Ureter (tissue), 1 donor: ENCODE measurements around the gene TMEM54. TPM values are rescaled to one million over a fixed set of nuclear protein-coding genes. Genes with fewer than 3 reads are reported as not detected.

Source experiments
- DNase-seq: peaks from one replicate; pipeline ENCODE4 v3.0.0-alpha.2; 2020; ENCODE audit warnings: low spot score
- total RNA-seq: library from RNA; stranded (reverse); gene quantifications from one replicate; pipeline ENCODE4 v1.2.4, GENCODE V29; 2023
- donor health status: DM: yes; HTN: yes; CAD: no.

TMEM54 gene
- total RNA-seq, 1 donor from 2014 or later, result 88.7 TPM

GRCh38 chr1:32881871-32882850 lies 19.0 kb downstream of the TMEM54 start:
- no peak for DNase-seq

DNA sequence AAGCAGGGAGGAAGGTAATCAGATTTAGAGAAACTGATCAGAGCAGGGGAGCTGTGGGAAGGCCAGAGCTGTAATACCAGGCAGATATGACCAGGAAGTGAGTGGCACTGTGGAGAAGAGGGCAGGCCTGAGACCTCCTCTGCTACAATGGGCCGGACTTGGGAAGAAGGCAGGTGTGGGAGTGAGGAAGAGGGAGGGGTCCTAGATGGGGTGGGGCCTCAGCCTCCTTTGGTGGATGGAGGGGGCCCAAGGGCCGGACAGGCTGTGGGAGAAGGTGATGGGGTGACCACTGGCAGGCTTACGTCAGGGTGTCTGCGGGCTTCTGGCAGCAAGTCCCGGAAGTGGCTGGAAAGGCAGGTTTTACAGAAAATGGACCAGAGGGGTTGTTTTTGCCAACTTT lies 19.9 kb downstream of the TMEM54 start:
- no peak for DNase-seq

GRCh38 chr1:32878637-32879041 lies 22.6 kb downstream of the TMEM54 start:
- no peak for DNase-seq

DNA sequence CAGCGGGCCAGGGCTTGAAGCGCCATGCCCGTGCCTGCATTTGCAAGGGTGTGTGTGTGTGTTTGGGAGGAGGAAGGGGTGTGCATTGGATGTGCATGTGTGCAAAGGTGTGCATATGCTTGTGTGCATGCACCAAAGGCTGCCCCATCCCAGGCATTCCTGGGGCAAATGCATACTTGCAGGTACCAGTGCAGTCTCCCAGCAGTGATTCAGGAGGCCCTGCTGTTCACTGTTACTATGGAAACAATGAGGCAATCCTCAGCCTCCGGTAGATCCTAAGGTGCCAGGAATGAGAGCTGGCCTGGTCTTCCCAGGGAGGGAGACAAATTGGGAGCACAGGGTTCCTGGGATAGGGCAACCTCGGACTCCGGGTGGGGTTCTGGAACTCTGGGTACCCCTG lies 23.0 kb downstream of the TMEM54 start:
- no peak for DNase-seq

DNA sequence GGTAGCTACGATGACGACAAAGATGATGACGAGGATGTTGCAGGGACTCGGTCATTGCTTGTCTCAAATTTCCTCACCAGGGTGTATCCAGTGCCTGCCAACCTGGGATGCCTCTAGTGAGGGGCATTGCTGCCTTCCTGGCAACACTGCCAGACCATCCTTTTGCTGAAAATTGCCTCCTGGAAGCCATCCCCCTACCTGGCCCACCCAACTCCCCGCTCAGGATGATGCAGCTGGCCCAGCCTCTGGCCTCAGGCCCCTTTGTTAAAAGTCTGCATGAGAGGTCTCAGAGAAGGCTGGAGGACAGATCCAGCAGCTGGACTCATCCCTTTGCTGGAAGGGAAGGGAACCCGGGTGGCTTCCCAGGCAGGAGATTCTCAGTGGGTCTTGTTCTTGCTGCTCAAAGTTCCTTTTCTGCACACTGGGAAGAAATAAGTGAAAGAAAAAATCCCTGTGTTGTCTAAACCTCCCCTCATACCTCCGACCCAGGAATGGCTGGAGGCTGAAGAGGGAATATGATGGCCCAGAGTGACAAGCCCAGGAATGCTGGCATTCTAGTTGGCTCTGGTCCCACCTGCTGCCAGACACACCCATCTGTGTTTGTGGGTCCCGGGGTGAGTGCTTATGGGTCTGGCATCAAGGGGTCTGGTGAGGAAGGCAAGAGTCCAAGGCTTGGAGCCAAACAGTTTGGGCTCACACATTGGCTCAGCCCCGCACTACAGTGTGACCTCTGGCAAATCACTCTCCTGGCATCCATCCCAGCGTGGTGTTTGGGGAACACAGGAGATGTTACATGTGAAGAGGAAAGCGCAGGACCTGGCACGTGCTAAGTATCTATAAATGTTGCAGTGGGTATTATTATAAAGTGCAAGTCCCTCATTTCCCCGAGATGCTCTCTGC lies 23.7 kb downstream of the TMEM54 start:
- DNase-seq, result no peak

- DNase-seq, result no peak
Observed at GRCh38 chr1:32876341-32877210, 24.6 kb downstream of the TMEM54 start.

- no peak for DNase-seq
Observed at GRCh38 chr1:32874860-32875752, 26.1 kb downstream of the TMEM54 start.

DNA sequence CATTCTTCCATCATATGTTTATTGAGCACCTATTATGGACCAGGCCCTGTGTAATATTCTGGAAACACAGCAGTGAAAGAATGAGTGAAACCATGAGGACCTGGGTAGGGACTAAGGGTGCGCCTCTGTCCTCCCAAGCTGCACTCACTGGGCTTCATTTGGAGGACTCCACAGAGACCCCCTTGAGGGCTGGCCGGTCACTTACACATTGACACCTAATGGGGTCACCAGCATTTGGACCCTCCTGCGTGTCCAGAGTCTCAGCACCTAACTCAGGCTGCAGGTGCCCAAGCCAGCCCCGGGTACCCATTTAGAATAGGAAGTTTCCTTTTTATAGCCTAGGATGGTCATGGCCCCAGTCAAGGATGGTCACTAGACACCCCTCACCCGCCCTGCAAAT lies 27.7 kb downstream of the TMEM54 start:
- DNase-seq, result no peak

GRCh38 chr1:32872192-32872460 lies 29.1 kb downstream of the TMEM54 start:
- DNase-seq, result no peak

DNA sequence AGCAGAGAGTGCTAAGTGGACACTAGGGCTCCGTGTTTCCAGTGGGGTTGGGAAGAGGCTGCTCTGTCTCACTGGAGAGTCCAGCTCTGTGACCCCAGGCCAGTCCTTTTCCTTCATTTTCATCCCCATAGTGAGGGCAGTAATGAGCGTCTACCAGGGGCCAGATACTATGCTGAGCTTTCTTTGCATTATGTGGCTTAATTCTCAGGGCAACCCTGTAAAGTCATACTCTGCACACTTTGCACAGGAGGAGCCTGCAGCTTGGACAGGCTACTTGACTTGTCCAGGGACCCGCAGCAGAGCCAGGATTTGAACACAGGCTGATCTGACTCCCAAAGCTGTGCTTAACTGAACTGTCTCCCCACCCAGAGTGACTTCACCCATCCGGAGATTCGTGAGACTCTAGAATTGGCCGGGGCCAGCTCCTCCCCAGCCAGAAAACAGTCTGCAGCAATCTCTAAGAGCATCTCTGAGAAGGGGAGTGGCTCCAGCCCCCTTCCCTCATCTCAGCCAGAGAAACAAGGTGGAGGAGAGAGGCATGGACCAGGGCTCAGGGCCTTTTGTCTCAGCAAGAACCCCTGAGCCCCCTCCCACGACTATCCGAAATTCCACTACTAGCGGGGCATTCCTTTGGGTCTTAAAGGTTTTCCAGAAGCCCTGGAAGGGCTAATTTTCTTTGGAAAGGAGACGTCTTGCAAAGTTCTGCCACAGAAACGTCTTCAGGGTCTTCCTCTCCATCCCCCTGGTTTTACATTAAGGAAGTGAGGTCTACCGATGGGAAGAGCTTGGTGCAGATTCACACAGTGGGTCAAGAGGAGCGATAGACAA lies 29.6 kb downstream of the TMEM54 start:
- DNase-seq, result no peak

GRCh38 chr1:32870615-32871363 lies 30.4 kb downstream of the TMEM54 start, which contains the start of gene FNDC5:
Gene FNDC5 (minus strand): TSS chr1:32870912.
- DNase-seq, result no peak

GRCh38 chr1:32869923-32870614 lies 31.1 kb downstream of the TMEM54 start:
- no peak for DNase-seq

DNA sequence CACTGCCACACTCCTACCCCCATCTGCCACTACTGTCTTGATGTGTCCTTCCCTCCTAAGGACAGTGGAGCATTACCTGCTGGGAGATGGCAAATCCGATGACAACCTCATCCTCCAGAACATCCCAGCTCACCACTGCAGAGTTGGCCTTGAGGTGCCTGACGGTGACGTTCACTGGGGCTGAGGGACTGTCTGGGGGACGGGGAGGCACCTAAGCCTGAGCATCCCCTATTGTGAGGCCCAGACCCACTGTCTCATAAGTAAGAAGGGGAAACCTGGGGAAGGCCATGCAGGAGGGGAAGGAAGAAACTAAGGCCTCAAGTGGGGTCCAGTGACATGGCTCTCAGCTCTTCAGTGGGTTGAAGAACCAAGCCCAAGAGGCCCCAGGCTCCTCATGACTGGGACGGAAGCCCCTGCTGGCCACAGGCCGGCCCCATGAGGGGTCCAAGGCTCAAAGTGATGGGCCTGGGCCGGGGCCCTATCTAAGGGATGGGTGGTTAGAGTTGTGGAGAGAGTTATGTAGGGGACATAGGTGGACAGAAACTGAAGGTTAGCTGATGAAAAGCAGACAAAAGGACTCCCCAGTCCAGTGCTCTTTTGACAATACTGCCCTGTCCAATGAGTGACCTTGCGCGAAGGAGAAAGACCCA lies 32.3 kb downstream of the TMEM54 start:
- no peak for DNase-seq

GRCh38 chr1:32868085-32868484 lies 33.1 kb downstream of the TMEM54 start:
- DNase-seq, result no peak

DNA sequence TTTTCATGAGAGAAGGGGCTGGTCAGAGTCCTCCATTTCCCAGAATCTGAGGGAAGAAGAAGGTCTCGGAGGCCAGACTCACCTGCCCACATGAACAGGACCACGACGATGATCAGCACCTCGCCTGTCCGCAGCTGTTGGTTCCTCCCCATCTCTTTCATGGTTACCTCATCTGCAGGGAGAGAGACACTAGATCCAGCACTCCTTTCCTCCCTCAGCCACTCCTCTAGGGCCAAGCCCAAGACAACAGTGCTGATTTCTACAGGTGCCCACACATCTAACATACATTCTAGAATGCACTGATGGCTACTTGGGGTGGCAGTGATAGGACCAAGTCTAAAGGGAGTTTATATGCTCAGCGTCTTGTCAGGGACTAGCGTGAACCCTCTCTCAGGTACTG lies 33.5 kb downstream of the TMEM54 start:
- DNase-seq, result no peak

- no peak for DNase-seq
Observed at GRCh38 chr1:32867151-32867550, 34.0 kb downstream of the TMEM54 start.

- no peak for DNase-seq
Observed at GRCh38 chr1:32865639-32866405, 35.4 kb downstream of the TMEM54 start.
